Right lobe of liver (tissue), 4 donors: ENCODE data around the gene SNAPC2.

Experiments
- CTCF ChIP-seq, 4 donors: fragments of 200-600 bp in 3 of 4; fragments of 450-650 bp in 1 of 4; IDR thresholded peaks; one replicate each; pipeline versions ENCODE4 v1.5.1 to v1.8.0; 2016 to 2022; ENCODE audit warnings: antibody characterized with exemption in 4 of 4, mild to moderate bottlenecking in 2 of 4
- POLR2A ChIP-seq: fragments of 450-650 bp; IDR thresholded peaks from one replicate; pipeline ENCODE4 v1.6.1; 2017; ENCODE audit warnings: antibody characterized with exemption, mild to moderate bottlenecking
- donor health status: DM: no; HTN: no; CAD: no.
- donor health status: DM: no; HTN: no; CAD: no.
- donor health status: DM: no; HTN: yes; CAD: no.

- no peak for TF ChIP-seq CTCF (IDR thresholded peaks at IDR 0.05)
- no peak for TF ChIP-seq POLR2A
Observed at GRCh38 chr19:7894612-7895309, 25.4 kb upstream of the SNAPC2 start.
